ENCODE data around the gene KLHL28.

KLHL28 gene

GRCh38 chr14:44961554-44962333, at the start of gene KLHL28, which contains the start of gene TOGARAM1:
TSS of gene KLHL28 (minus strand) at chr14:44961947. CDS start at chr14:44945928, 16,019 bp downstream.
TSS of gene TOGARAM1 (plus strand) at chr14:44962190. CDS start at chr14:44962422, 232 bp downstream.
- DNase-seq: peak; percentile 90

- DNase-seq: no peak
Observed at GRCh38 chr14:45003924-45004323, 42.2 kb upstream of the KLHL28 start.

DNA sequence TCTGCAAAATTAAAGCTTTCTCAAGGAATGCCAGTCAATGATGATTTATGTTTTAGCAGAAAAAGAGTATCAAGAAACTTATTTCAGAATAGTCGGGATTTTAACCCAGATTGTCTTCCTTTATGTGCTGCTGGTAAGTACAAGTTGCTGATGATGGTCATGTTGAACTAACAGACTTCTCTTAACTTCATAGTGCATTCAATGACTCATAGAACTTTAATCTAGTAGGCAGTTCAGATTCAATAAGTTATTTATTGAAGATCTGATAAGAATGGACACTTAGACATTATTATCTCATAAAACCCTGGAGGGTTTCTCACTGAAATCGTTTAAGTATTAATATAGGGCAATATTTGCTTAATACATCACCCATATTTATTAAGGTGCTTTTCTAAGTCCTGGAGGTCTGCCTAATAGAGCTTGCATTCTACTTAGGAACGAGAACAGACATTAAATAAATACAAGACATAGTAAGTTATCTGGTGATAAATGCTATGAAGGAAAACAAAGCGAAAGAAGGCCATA, 34.1 kb upstream of the KLHL28 start:
- DNase-seq: no peak

DNA sequence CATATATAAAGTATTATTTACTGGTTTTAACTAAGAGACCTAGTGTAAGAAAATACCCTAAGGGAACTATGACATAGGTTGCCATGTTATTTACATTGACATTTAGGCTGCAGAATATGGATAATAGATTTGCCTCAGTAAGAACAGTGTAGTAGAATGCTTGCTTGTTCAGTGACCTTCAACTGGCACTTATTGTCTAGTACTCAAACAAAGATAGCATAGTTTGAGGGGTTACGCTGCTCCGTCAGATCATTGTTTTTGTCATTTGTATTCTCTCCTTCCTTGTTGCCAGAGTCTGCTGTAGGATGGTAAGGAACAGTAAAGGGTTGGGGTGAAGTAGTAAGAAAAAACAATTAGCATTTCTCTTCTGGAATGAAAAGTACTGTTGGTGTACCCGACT, 33.4 kb upstream of the KLHL28 start:
- no peak for DNase-seq

- DNase-seq: no peak
Observed at GRCh38 chr14:44990533-44990932, 28.8 kb upstream of the KLHL28 start.

GRCh38 chr14:44989497-44990440, 28.0 kb upstream of the KLHL28 start:
- no peak for DNase-seq

DNA sequence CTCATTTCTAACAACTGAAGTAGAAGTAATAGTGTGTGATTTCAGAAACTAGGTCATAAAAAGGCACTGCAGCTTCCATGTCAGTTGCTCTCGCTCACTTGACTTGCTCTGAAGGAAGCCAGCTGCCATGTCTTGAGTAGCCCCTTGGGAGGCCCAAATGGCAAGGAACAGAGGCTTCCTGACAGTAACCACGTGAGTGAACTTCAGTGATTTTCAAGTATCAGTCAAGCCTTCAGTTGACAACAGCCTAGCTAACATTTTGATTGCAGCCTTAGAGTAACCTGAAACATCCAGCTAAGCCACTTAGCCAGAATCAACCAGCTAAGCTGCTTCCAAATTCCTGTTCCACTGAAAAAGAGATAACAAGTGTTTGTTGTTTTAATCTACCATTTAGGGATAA, 26.9 kb upstream of the KLHL28 start:
- DNase-seq: no peak

DNA sequence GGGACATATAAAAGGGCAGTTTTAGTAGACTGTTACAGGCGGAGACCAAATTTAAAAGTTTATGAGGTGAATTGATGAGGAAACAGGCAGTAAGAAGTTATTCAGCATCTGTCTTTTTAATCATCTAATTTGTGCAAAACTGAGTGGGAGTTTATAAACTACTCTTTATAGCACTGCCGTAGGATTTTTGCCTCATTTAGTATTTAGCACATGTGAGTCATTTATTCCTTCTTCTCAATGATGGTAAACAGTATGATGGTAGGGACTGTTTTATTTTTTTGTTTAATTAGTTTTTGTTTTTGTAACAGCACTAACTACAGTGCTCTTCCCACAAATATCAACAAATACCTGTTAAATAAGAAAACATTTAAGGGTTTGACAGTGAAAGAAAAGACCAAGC, 20.8 kb upstream of the KLHL28 start:
- no peak for DNase-seq

DNA sequence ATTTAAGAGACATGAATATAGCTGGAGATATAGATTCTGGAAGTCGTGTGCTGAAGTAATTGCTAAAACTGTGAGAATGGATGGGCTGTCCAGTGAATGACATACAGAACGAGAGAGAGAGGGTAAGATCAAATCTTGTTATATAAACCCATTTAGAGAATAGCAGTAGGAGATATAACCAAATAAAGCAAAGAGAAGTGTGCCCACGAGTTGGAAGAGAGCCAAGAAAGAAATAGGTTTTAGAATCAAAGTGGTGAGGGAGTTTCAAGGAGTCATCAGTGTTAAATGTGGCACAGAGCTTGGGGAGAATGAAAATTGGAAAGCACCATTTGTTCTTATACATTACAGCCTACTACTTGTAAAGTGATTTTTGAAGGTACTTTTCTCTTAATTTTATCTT, 19.5 kb upstream of the KLHL28 start:
- no peak for DNase-seq

DNA sequence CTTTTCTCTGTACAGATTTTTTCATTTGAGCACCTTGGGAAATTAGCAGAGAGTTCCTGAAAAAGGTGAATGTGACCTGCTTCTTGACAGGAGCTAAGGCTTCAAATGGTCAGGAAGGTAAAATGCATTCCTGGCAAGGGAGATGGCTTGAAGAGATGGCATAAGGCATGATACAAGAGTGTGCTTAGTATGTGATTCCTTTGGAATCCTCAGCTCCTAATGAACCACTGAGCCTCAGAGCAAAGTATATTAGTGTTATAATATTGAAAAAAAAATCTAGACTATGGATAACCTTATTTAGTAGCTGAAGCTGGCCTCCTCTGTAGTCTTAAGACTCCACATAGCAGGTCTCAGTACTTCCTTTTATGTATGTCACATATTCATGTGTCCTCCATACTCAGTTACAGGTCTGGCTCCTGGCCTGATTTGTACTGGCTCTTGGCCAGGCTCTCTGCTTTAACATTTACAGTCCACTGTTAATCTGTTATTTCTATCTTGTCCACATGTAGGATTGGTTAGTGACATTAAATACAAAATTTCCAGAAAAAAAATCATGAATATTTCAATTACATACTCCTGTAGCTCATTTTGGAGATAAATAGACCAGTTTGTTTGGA, 18.1 kb upstream of the KLHL28 start:
- no peak for DNase-seq

DNA sequence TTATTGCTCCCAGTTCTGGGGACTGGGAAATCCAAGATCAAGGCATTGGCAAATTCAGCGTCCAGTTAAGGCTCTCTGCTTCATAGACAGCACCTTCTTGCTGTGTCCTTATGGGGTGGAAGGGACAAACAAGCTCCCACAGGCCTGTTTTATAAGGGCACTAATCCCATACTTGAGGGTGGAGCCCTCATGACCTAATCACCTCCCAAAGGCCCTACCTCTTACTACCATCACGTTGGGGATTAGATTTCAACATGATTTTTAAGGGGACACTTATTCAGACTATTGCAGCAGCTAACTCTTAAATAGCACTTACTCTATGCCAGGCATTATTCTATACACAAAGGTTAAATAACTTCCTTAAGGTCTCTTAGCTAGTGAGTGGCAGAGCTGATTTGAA, 17.5 kb upstream of the KLHL28 start:
- DNase-seq: no peak

DNA sequence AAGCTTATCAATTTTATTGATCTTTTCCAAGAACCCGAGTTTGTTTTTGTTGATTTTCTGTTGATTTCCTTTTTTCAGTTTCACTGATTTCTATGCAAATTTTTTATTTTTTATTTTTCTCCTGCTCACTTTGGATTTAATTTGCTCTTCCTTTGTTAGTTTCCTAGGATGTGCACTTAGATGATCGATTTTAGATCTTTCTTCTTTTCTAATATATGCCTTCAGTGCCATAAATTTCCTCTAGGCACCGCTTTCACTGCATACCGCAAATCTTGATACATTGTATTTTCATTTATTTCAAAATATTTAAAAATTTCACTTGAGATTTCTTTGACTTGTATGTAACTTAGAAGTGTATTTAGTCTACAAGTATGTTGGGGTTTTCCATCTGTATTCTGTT, 9.7 kb upstream of the KLHL28 start:
- no peak for DNase-seq

- DNase-seq: no peak
Observed at GRCh38 chr14:44970907-44971306, 9.2 kb upstream of the KLHL28 start.

GRCh38 chr14:44968714-44969113, 7.0 kb upstream of the KLHL28 start:
- no peak for DNase-seq

DNA sequence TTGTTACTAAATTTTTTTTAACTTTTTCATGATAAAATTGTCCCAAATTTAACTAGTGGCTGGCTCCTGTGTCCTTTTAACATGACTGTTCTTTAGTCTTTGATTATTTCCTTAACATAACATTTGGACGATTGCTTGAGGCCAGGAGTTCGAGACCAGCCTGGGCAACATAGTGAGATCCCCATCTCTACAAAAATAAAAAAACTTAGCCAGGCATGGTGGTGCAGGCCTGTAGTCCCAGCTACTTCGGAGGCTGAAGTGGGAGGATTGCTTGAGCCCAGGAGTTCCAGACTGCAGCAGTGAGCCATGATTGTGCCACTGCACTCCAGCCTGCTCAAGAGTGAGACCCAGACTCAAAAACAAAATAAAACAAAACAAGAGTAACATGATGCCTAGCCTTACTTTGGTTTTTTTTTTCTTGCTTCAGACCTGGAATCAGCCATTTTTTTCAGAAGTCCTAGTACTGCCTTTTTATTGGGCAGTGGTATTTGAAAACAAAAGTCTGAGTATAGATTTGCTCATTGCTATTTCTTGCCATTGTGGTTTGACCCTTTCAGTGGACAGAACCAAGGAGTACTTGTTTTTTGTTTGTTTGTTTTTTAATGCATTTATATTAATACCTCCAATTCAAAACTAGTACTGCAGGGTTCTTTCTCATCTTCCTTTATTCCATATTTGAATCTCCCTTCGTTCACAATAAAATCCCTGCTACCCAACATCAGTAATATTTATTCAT, 5.0 kb upstream of the KLHL28 start:
- DNase-seq: no peak

DNA sequence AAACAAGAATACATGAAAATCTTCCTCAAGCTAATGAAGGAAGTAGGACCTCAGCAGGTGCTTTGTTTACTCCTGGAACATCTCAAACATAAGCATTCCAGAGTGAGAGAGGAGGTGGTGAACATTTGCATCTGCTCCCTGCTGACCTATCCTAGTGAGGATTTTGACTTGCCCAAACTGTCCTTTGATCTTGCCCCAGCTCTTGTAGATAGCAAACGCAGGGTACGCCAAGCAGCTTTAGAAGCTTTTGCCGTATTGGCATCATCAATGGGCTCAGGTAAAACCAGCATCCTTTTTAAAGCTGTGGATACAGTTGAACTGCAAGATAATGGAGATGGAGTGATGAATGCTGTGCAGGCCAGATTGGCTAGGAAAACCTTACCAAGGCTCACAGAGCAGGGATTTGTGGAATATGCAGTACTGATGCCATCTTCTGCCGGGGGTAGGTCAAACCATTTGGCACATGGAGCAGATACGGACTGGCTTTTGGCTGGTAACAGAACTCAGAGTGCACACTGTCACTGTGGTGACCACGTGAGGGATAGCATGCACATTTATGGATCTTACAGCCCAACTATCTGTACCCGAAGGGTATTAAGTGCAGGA, 2.1 kb upstream of the KLHL28 start:
- DNase-seq: no peak

GRCh38 chr14:44963044-44963528, 1.3 kb upstream of the KLHL28 start:
- DNase-seq: no peak

- peak; percentile 24 for DNase-seq
Observed at GRCh38 chr14:44962334-44963043, 742 bp upstream of the KLHL28 start.

DNA sequence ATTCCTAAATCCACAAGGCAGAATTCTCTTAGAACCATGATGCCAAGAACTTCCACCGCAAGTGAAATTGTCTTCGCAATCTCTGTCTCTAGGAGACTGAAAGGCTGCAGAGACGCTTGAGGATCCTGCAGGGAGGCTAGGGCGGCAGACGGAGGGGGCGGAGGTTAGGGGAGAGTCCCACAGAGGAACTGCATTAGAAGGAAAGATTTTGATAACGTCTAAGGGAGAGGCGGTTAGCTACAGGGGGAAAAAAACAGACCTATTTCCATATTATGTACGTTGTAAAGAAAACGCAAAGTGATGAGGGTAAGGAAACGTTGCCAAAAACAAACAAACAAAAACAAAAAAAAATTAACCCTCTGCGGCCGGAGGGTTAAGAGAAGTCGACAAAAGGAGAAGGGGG, 595 bp downstream of the KLHL28 start:
- peak; percentile 65 for DNase-seq

GRCh38 chr14:44960646-44961045, 1.1 kb downstream of the KLHL28 start:
- no peak for DNase-seq

- no peak for DNase-seq
Observed at GRCh38 chr14:44960146-44960545, 1.6 kb downstream of the KLHL28 start.
